Pancreas (tissue), 10 donors: ENCODE measurements around the gene PEAK1. TPM values are rescaled to one million over a fixed set of nuclear protein-coding genes. Genes with fewer than 3 reads are reported as not detected.

ENCODE experiments used
- ATAC-seq, 4 donors: fragments of 200-7000 bp; cut with Tn5 transposase; one replicate each; pipeline versions ENCODE4 v1.8.0 to v1.9.1; 2020; ENCODE audit warnings: mild to moderate bottlenecking in 4 of 4, moderate library complexity in 4 of 4
- DNase-seq, 6 donors: peaks; one replicate each; pipeline ENCODE4 v3.0.0-alpha.2; 2020
- FAIRE-seq: peaks from 2 replicates; lab custom pipeline; 2012; peaks lifted over from hg19 to GRCh38; lab: Jason Lieb, UNC
- H3K27ac ChIP-seq, 4 donors: fragments of 200-600 bp; sonication (generic); 1 replicate in 3 of 4; 2 replicates in 1 of 4; pipeline versions ENCODE4 v1.5.0 to v1.8.0; 2020
- H3K27me3 ChIP-seq, 4 donors: fragments of 200-600 bp; one replicate each; pipeline ENCODE4 v1.8.0; 2021
- H3K36me3 ChIP-seq, 3 donors: fragments of 200-600 bp; sonication (generic) in 1 of 3; one replicate each; pipeline versions ENCODE4 v1.5.0 to v1.8.0; 2020 to 2021
- H3K4me1 ChIP-seq, 3 donors: fragments of 200-600 bp; one replicate each; pipeline ENCODE4 v1.8.0; 2021
- H3K4me3 ChIP-seq, 4 donors: fragments of 200-600 bp; sonication (generic) in 2 of 4; one replicate each; pipeline versions ENCODE4 v1.5.0 to v1.8.0; 2020 to 2021
- H3K9me3 ChIP-seq, 4 donors: fragments of 200-600 bp; one replicate each; pipeline ENCODE4 v1.8.0; 2021
- CTCF ChIP-seq, 4 donors: fragments of 200-600 bp; sonication (generic) in 3 of 4; IDR thresholded peaks; one replicate each; pipeline versions ENCODE4 v1.5.0 to v1.8.0; 2021; ENCODE audit warnings: antibody characterized with exemption in 4 of 4
- WGBS, 2 donors: extraction: QIAGEN DNeasy Blood & Tissue Kit; methylation state at CpG; one replicate each; pipeline ENCODE4 v1.1.7; 2013; 5-methylcytosine and 5-hydroxymethylcytosine counted together
- intact Hi-C, 3 donors: fragments of 100-400 bp; cut with DNase I; formaldehyde crosslinking; loops; one replicate each; pipeline versions ENCODE4 v1.11.1 to v1.14.2; 2022
- polyA plus RNA-seq, 2 donors: library from polyadenylated mRNA; stranded (reverse); fragments of 200-250 nt; gene quantifications; one replicate each; pipeline ENCODE4 v1.2.3, GENCODE V29; 2013
- total RNA-seq, 6 donors: library from RNA; stranded (reverse); fragmentation: NEBNext Ultra II Directional in 4 of 6; extraction: Animal tissue kit (Norgen Biotek cat#: 25700) in 4 of 6; gene quantifications; one replicate each; pipeline versions ENCODE4 v1.2.1 to v1.2.4, GENCODE V29; 2021 to 2023
- donor health status: healthy with polysubstance abuse.
- donor health status: DM: no; HTN: no; CAD: no; lungs with moderate emphysema.
- donor health status: DM: no; HTN: no; CAD: no.
- donor health status: control.
- donor health status: control.
- donor health status: Bipolar disorder and iron deficiency.
- donor health status: DM: yes; HTN: yes; CAD: no.
- donor health status: DM: no; HTN: no; CAD: no.
- donor health status: DM: no; HTN: no; CAD: no.
- donor health status: DM: yes; HTN: yes; CAD: no.

PEAK1 gene
- total and polyA plus RNA-seq, 8 donors: 1.8 to 27.6 (median 12.1) TPM

- FAIRE-seq (no peak), ATAC-seq (no peak), DNase-seq (no peak)
- Histone ChIP-seq H3K9me3 (no peaks in the 10 kb centered on the region), H3K36me3 (peaks cover 0 to 2% (median 0%) of the 10 kb centered on the region in 3 donors), H3K4me1 (peaks cover 22 to 25% (median 24%) of the 10 kb centered on the region in 3 donors), H3K4me3 (no peak overlapping the region), H3K27me3 (no peaks in the 10 kb centered on the region), H3K27ac (no peak overlapping the region)
- no peak for TF ChIP-seq CTCF (IDR thresholded peaks at IDR 0.05)
- intact Hi-C loops: no loop called here
- WGBS, 2 donors: 88% methylated on average over 4 of the region's 4 CpGs
Observed at GRCh38 chr15:77057685-77058084, 362.2 kb downstream of the PEAK1 start.

GRCh38 chr15:77057072-77057471, 362.8 kb downstream of the PEAK1 start:
- H3K4me1 ChIP-seq: peaks cover 22 to 25% (median 24%) of the 10 kb centered on the region in 3 donors

GRCh38 chr15:77053709-77054108, 366.2 kb downstream of the PEAK1 start:
- H3K4me1 ChIP-seq: peaks cover 7 to 17% (median 16%) of the 10 kb centered on the region in 3 donors
- no peak overlapping the region for H3K27ac ChIP-seq
- H3K36me3 ChIP-seq: peaks cover 0 to 17% (median 0%) of the 10 kb centered on the region in 3 donors
- ATAC-seq: no peak
- no peak for FAIRE-seq
- DNase-seq: no peak
- no peak overlapping the region for H3K4me3 ChIP-seq
- intact Hi-C loops: no loop called here
- no peaks in the 10 kb centered on the region for H3K9me3 ChIP-seq
- no peaks in the 10 kb centered on the region for H3K27me3 ChIP-seq
- 95 to 97% methylated on average over 2 of the region's 2 CpGs for WGBS, 2 donors
- TF ChIP-seq CTCF (IDR thresholded peaks at IDR 0.05): no peak

More at GRCh38 chr15:77057072-77057471, 362.8 kb downstream of the PEAK1 start:
- H3K27me3 ChIP-seq: no peaks in the 10 kb centered on the region
- ATAC-seq (no peak), FAIRE-seq (no peak), DNase-seq (no peak)
- TF ChIP-seq CTCF (IDR thresholded peaks at IDR 0.05): no peak
- H3K27ac ChIP-seq: no peak overlapping the region
- 52 to 62% methylated on average over 1 of the region's 1 CpG for WGBS, 2 donors
- intact Hi-C loops: no loop called here
- H3K9me3 ChIP-seq: no peaks in the 10 kb centered on the region
- H3K36me3 ChIP-seq: peaks cover 0 to 8% (median 0%) of the 10 kb centered on the region in 3 donors
- H3K4me3 ChIP-seq: no peak overlapping the region

- no peaks in the 10 kb centered on the region for H3K9me3 ChIP-seq
- H3K27me3 ChIP-seq: no peaks in the 10 kb centered on the region
- intact Hi-C loops: no loop called here
- no peak overlapping the region for H3K27ac ChIP-seq
- peaks cover 0 to 17% (median 0%) of the 10 kb centered on the region in 3 donors for H3K36me3 ChIP-seq
- 30 to 33% methylated on average over 2 of the region's 2 CpGs for WGBS, 2 donors
- DNase-seq (no peak), FAIRE-seq (no peak), ATAC-seq (no peak)
- H3K4me1 ChIP-seq: peaks cover 7 to 17% (median 16%) of the 10 kb centered on the region in 3 donors
- H3K4me3 ChIP-seq: no peak overlapping the region
- no peak for TF ChIP-seq CTCF (IDR thresholded peaks at IDR 0.05)
Observed at GRCh38 chr15:77052556-77052955, 367.3 kb downstream of the PEAK1 start.

Other genes with a start within 250 kb of the PEAK1 start
- gene HMG20A, start 784 bp upstream of the PEAK1 start, total RNA-seq: 10 to 100 TPM; 11.0 to 20.5 (median 13.8) TPM
- gene HMG20A, start 784 bp upstream of the PEAK1 start, polyA plus RNA-seq: 10 to 100 TPM in 1 of 2 donors, 1 to 10 TPM in 1; 7.8 to 12.0 TPM
- gene LINGO1, start 212.8 kb upstream of the PEAK1 start, total RNA-seq: 1 to 10 TPM; 1.3 to 3.0 (median 2.0) TPM
- under 1 TPM; 0.80 to 0.87 TPM for gene LINGO1, start 212.8 kb upstream of the PEAK1 start, polyA plus RNA-seq